ENCODE results near the gene ARID4A. TPM values are rescaled to one million over a fixed set of nuclear protein-coding genes. Genes with fewer than 3 reads are reported as not detected.
"Not testable (repeated sequence)": the region's sequence is repeated elsewhere in the genome, so short reads cannot be mapped to it uniquely, and the experiment has no call there.

The ARID4A gene
- total RNA-seq, 4 donors from 2014 or later, result 8.2 to 37.5 (median 21.0) TPM

DNA sequence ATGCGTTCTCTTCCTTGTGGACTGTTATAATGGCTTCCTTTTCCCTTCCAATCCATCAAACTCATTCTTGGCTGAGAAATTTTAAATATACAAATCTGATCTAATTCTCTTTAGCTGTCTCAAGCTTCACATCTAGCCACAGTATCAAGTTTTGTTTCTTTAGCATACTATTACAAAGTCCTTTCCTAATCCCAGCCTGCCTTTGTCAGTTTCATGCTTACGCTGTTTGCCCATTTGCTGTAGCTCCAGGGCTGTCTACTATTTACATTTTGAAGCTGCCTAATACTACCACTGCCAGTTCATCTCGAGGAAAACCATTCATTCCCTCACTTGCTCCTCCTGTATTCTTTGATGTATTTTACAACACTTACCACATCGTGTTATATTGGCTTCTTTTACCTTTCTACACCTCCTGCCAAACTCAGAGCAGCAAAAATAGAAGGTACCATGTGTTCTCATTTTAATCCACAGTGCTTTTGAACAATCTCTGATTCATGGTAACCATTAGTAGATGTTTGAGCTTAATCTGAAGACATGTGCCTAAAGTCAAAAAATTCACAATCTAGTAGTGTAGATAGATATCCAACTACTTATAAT is 42.9 kb downstream of the ARID4A start:
- no peaks in the 10 kb centered on the region for H3K27me3 ChIP-seq
- TF ChIP-seq, protein P1, sequence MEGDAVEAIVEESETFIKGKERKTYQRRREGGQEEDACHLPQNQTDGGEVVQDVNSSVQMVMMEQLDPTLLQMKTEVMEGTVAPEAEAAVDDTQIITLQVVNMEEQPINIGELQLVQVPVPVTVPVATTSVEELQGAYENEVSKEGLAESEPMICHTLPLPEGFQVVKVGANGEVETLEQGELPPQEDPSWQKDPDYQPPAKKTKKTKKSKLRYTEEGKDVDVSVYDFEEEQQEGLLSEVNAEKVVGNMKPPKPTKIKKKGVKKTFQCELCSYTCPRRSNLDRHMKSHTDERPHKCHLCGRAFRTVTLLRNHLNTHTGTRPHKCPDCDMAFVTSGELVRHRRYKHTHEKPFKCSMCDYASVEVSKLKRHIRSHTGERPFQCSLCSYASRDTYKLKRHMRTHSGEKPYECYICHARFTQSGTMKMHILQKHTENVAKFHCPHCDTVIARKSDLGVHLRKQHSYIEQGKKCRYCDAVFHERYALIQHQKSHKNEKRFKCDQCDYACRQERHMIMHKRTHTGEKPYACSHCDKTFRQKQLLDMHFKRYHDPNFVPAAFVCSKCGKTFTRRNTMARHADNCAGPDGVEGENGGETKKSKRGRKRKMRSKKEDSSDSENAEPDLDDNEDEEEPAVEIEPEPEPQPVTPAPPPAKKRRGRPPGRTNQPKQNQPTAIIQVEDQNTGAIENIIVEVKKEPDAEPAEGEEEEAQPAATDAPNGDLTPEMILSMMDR (IDR thresholded peaks at IDR 0.05), result no peak
- no peak for TF ChIP-seq POLR2A (IDR thresholded peaks at IDR 0.05)
- no peaks in the 10 kb centered on the region for H3K9me3 ChIP-seq
- DNase-seq, result no peak
- H3K4me3 ChIP-seq, result no peak overlapping the region
- intact Hi-C loops (cut with DNase I; ENCODE audit: low total_unique reads), result no loop called here
- no peak overlapping the region for H3K27ac ChIP-seq
- H3K36me3 ChIP-seq, result no peaks in the 10 kb centered on the region
- no peaks in the 10 kb centered on the region for H3K4me1 ChIP-seq

DNA sequence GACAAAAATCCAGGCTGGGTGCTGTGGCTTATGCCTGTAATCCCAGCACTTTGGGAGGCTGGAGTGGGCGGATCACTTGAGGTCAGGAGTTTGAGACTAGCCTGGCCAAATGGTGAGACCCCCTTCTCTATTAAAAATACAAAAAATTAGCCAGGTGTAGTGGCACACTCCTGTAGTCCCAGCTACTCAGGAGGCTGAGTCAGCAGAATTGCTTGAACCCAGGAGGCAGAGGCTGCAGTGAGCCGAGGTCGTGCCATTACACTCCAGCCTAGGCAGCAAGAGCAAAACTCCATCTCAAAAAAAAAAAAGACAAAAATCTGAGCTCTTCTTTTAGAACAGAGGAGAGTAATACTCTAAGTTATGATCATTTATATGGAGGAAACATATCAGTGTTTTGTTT is 45.2 kb downstream of the ARID4A start:
- H3K9me3 ChIP-seq; intact Hi-C loops (cut with DNase I; ENCODE audit: low total_unique reads): not testable (repeated sequence)

DNA sequence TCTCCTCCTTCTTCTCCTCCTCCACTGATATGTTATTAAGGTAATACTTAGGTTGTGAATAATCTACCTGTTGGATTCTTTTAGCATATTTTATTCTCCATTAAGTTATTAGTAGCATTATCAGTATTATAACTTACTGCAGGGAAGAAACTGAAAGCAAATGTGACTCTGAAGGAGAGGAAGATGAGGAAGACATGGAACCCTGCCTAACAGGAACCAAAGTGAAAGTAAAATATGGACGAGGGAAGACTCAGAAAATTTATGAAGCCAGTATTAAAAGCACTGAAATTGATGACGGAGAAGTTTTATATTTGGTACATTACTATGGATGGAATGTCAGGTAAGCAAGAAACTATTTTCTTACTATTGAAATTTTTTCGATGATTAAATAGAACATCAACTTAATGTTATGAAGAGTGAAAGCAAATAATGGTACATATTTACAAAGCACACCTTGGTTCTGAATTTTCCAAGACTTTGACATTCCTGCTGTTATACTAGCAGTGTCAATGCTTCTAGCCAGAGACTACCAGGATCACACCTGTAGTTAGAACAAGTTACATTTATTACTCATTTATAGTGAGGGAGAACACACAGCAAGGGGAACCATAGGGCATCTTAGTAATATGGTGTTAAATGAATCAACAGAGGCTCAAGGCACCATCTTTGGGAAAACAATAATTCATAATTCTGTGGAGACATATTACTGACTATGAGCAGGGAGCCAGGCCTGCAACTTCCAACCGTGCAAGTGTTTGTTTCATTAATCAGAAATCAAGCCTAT is 55.4 kb downstream of the ARID4A start:
- Histone ChIP-seq H3K27me3 (no peaks in the 10 kb centered on the region), H3K36me3 (no peaks in the 10 kb centered on the region), H3K4me1 (no peaks in the 10 kb centered on the region), H3K4me3 (no peak overlapping the region), H3K27ac (peak overlapping the region in 1 of 2 donors; percentile 46), H3K9me3 (no peaks in the 10 kb centered on the region)
- no peak for TF ChIP-seq POLR2A (IDR thresholded peaks at IDR 0.05)
- TF ChIP-seq, protein P1 (IDR thresholded peaks at IDR 0.05), result no peak
- intact Hi-C loops (cut with DNase I; ENCODE audit: low total_unique reads), result no loop called here
- DNase-seq, result no peak

More for the DNA sequence above, 45.2 kb downstream of the ARID4A start:
- H3K36me3 ChIP-seq, H3K4me1 ChIP-seq, H3K4me3 ChIP-seq, DNase-seq, H3K27me3 ChIP-seq, H3K27ac ChIP-seq: not testable (repeated sequence)

DNA sequence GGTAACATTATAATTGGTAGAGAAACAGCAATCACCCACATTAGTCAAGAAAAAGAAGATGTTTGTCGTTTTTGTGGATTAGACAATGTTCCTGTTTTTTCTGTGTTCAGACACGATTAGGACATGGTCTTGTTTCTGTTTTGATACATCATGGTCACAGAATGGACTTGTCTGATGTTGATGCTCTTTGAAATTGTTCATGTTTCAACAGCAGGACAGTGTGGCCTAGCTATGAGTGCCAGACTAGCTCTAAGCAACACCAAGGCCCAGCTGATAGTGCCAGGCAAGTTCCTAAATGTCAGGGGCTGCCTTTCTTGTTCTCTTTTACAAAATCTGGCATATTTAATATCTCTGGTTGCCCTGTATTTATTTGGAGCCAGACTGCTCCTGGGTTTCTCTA is 56.5 kb downstream of the ARID4A start:
- no peaks in the 10 kb centered on the region for H3K36me3 ChIP-seq
- no peak overlapping the region for H3K4me3 ChIP-seq
- TF ChIP-seq, protein P1 (IDR thresholded peaks at IDR 0.05), result no peak
- no peak for TF ChIP-seq POLR2A (IDR thresholded peaks at IDR 0.05)
- no peak for DNase-seq
- intact Hi-C loops (cut with DNase I; ENCODE audit: low total_unique reads), result no loop called here
- no peak overlapping the region for H3K27ac ChIP-seq
- H3K27me3 ChIP-seq, result no peaks in the 10 kb centered on the region
- no peaks in the 10 kb centered on the region for H3K9me3 ChIP-seq
- no peaks in the 10 kb centered on the region for H3K4me1 ChIP-seq

DNA sequence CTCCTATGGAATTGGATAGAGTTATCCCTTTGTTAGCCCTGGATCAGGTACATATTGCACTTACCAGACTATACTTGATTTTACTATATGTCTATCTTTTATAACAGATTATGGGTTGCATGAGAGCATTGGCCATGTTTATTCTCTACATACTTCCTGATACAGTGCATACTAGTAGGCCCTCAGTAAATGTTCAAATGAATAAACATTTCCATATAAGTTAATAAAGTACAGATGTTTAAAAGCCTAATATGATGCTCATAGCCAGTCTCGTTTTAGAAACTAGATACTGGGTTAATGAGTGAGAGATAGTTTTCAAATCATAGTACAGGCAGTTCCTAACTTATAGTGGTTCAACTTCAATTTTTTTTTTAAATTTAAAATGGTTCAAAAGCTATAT is 57.9 kb downstream of the ARID4A start:
- Histone ChIP-seq H3K9me3 (no peaks in the 10 kb centered on the region), H3K27ac (no peak overlapping the region), H3K4me1 (no peaks in the 10 kb centered on the region), H3K4me3 (no peak overlapping the region), H3K36me3 (no peaks in the 10 kb centered on the region), H3K27me3 (no peaks in the 10 kb centered on the region)
- TF ChIP-seq, protein P1 (IDR thresholded peaks at IDR 0.05), result no peak
- TF ChIP-seq POLR2A (IDR thresholded peaks at IDR 0.05), result no peak
- no peak for DNase-seq
- intact Hi-C loops (cut with DNase I; ENCODE audit: low total_unique reads), result no loop called here

DNA sequence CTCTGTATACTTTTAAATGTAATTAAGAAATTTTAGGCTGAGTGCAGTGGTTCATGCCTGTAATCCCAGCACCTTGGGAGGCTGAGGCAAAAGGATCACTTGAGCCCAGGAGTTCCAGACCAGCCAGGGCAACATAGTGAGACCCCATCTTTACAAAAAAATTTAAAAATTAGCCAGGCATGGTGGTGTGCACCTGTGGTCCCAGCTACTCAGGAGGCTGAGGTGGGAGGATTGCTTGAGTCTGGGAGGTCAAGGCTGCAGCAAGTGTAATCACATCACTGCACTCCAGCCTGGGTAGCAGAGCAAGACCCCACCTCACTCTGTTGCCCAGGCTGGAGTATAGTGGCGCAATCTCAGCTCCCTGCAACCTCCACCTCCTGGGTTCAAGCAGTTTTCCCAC is 63.9 kb downstream of the ARID4A start:
- H3K4me1 ChIP-seq; intact Hi-C loops (cut with DNase I; ENCODE audit: low total_unique reads); H3K27ac ChIP-seq; H3K9me3 ChIP-seq; H3K36me3 ChIP-seq; H3K27me3 ChIP-seq; DNase-seq; H3K4me3 ChIP-seq: not testable (repeated sequence)
